Left lobe of liver (tissue), 2 donors: ENCODE results near the gene FMN2. TPM values are rescaled to one million over a fixed set of nuclear protein-coding genes. Genes with fewer than 3 reads are reported as not detected.

Source experiments
- ATAC-seq: fragments of 200-7000 bp; cut with Tn5 transposase; one replicate; pipeline ENCODE4 v1.9.1; 2020; ENCODE audit warnings: mild to moderate bottlenecking, moderate library complexity
- DNase-seq: peaks from one replicate; pipeline ENCODE4 v3.0.0-alpha.2; 2020; ENCODE audit warnings: low spot score
- total RNA-seq: library from RNA; stranded (reverse); gene quantifications from one replicate; pipeline ENCODE4 v1.2.1, GENCODE V29; 2021
- donor health status: DM: no; HTN: no; CAD: no; lungs with moderate emphysema.
- donor health status: DM: no; HTN: yes; CAD: no.

The FMN2 gene
- total RNA-seq, 1 donor from 2014 or later = not detected

- ATAC-seq (no peak), DNase-seq (no peak)
Measured at GRCh38 chr1:240349695-240350094, 258.0 kb downstream of the FMN2 start.

- ATAC-seq = no peak
- no peak for DNase-seq
Measured at GRCh38 chr1:240350910-240351331, 259.2 kb downstream of the FMN2 start.

- no peak for DNase-seq
Measured at GRCh38 chr1:240351690-240352089, 260.0 kb downstream of the FMN2 start.

GRCh38 chr1:240352769-240353168 lies 261.1 kb downstream of the FMN2 start:
- ATAC-seq = no peak
- DNase-seq = no peak

More at GRCh38 chr1:240351690-240352089, 260.0 kb downstream of the FMN2 start:
- no peak for ATAC-seq

GRCh38 chr1:240356568-240356967 lies 264.9 kb downstream of the FMN2 start:
- DNase-seq (no peak), ATAC-seq (no peak)

GRCh38 chr1:240362046-240362445 lies 270.4 kb downstream of the FMN2 start:
- ATAC-seq (no peak), DNase-seq (no peak)

GRCh38 chr1:240362826-240363225 lies 271.1 kb downstream of the FMN2 start:
- DNase-seq (no peak), ATAC-seq (no peak)

- no peak for DNase-seq
- no peak for ATAC-seq
Measured at GRCh38 chr1:240363315-240363714, 271.6 kb downstream of the FMN2 start.

GRCh38 chr1:240363914-240364313 lies 272.2 kb downstream of the FMN2 start:
- no peak for ATAC-seq
- no peak for DNase-seq

- DNase-seq (no peak), ATAC-seq (no peak)
Measured at GRCh38 chr1:240366636-240367035, 275.0 kb downstream of the FMN2 start.

- DNase-seq (no peak), ATAC-seq (no peak)
Measured at GRCh38 chr1:240385551-240385950, 293.9 kb downstream of the FMN2 start.

- ATAC-seq (no peak), DNase-seq (no peak)
Measured at GRCh38 chr1:240385985-240386978, 294.6 kb downstream of the FMN2 start.

- ATAC-seq (no peak), DNase-seq (no peak)
Measured at GRCh38 chr1:240387051-240387450, 295.4 kb downstream of the FMN2 start.

GRCh38 chr1:240391660-240392260 lies 300.1 kb downstream of the FMN2 start:
- DNase-seq (no peak), ATAC-seq (no peak)

GRCh38 chr1:240394353-240394752 lies 302.7 kb downstream of the FMN2 start:
- no peak for DNase-seq
- ATAC-seq = no peak

GRCh38 chr1:240395336-240395735 lies 303.7 kb downstream of the FMN2 start:
- ATAC-seq = no peak

GRCh38 chr1:240399381-240399780 lies 307.7 kb downstream of the FMN2 start:
- ATAC-seq (no peak), DNase-seq (no peak)

More at GRCh38 chr1:240395336-240395735, 303.7 kb downstream of the FMN2 start:
- DNase-seq = no peak

GRCh38 chr1:240401731-240402130 lies 310.0 kb downstream of the FMN2 start:
- DNase-seq (no peak), ATAC-seq (no peak)

GRCh38 chr1:240402326-240402725 lies 310.6 kb downstream of the FMN2 start:
- DNase-seq (no peak), ATAC-seq (no peak)

GRCh38 chr1:240404286-240404685 lies 312.6 kb downstream of the FMN2 start:
- ATAC-seq (no peak), DNase-seq (no peak)

- DNase-seq (no peak), ATAC-seq (no peak)
Measured at GRCh38 chr1:240405751-240406150, 314.1 kb downstream of the FMN2 start.

- ATAC-seq (no peak), DNase-seq (no peak)
Measured at GRCh38 chr1:240407407-240407806, 315.7 kb downstream of the FMN2 start.
